CD14-positive monocyte (primary cell): ENCODE results near the gene ABI2. TPM values are rescaled to one million over a fixed set of nuclear protein-coding genes. Genes with fewer than 3 reads are reported as not detected.

ENCODE experiments used
- DNase-seq, 3 donors: peaks; one replicate each; pipeline ENCODE4 v3.0.0-alpha.2; 2011 to 2022
- H2AFZ ChIP-seq: 2 replicates; pipeline ENCODE4 v1.6.0; 2012; ENCODE audit warnings: mild to moderate bottlenecking, low read depth, low read length, inconsistent platforms; ENCODE audit not compliant: insufficient read depth, poor library complexity, severe bottlenecking
- H3K27ac ChIP-seq, 2 donors: 1 replicate in 1 of 2; 2 replicates in 1 of 2; pipeline ENCODE4 v1.5.1; 2012 to 2013; ENCODE audit warnings: low read length in 2 of 2, control low read depth in 1 of 2, inconsistent platforms in 1 of 2, low read depth in 1 of 2, mild to moderate bottlenecking in 1 of 2
- H3K27me3 ChIP-seq, 2 donors: one replicate each; pipeline versions ENCODE4 v1.6.0 to v1.6.1; 2011 to 2013; ENCODE audit warnings: low read length in 2 of 2; ENCODE audit not compliant: control insufficient read depth in 2 of 2, insufficient read depth in 2 of 2
- H3K36me3 ChIP-seq, 2 donors: replicated peaks in 1 of 2; 1 replicate in 1 of 2; 2 replicates in 1 of 2; pipeline versions ENCODE4 v1.5.1 to v1.6.1; 2012 to 2013; ENCODE audit warnings: low read length in 2 of 2, control low read depth in 1 of 2, inconsistent platforms in 1 of 2, mild to moderate bottlenecking in 1 of 2; ENCODE audit not compliant: insufficient read depth in 2 of 2, control insufficient read depth in 1 of 2
- H3K4me1 ChIP-seq, 2 donors: 1 replicate in 1 of 2; 2 replicates in 1 of 2; pipeline versions ENCODE4 v1.5.1 to v1.6.1; 2012 to 2013; ENCODE audit warnings: low read length in 2 of 2, control low read depth in 1 of 2, inconsistent platforms in 1 of 2, mild to moderate bottlenecking in 1 of 2, moderate library complexity in 1 of 2; ENCODE audit not compliant: insufficient read depth in 2 of 2, control insufficient read depth in 1 of 2
- H3K4me2 ChIP-seq: replicated peaks from 2 replicates; pipeline ENCODE3; 2012; ENCODE audit warnings: low read length, moderate library complexity, mild to moderate bottlenecking; ENCODE audit not compliant: poor library complexity, severe bottlenecking; ENCODE audit errors: extremely low read depth
- H3K4me3 ChIP-seq, 3 experiments: fragments of 200-600 bp in 1 of 3; sonication (generic) in 1 of 3; replicated peaks in 1 of 3; 1 replicate in 2 of 3; 2 replicates in 1 of 3; pipeline ENCODE4 v1.5.1; 2011 to 2013; ENCODE audit warnings: low read length in 3 of 3, mild to moderate bottlenecking in 3 of 3, control low read depth in 2 of 3, low read depth in 2 of 3, inconsistent platforms in 1 of 3, moderate library complexity in 1 of 3
- H3K79me2 ChIP-seq: 2 replicates; pipeline ENCODE4 v1.6.0; 2012; ENCODE audit warnings: mild to moderate bottlenecking, control low read depth, inconsistent platforms, low read length, moderate library complexity; ENCODE audit not compliant: insufficient read depth
- H3K9ac ChIP-seq: 2 replicates; pipeline ENCODE4 v1.6.0; 2017; ENCODE audit warnings: low read length, mild to moderate bottlenecking; ENCODE audit not compliant: insufficient read depth, poor library complexity, severe bottlenecking
- H3K9me3 ChIP-seq, 2 donors: replicated peaks in 1 of 2; 1 replicate in 1 of 2; 2 replicates in 1 of 2; pipeline versions ENCODE4 v1.5.1 to v1.6.1; 2012 to 2013; ENCODE audit warnings: low read length in 2 of 2, control low read depth in 1 of 2; ENCODE audit not compliant: control insufficient read depth in 1 of 2, insufficient read depth in 1 of 2
- H4K20me1 ChIP-seq: 2 replicates; pipeline ENCODE4 v1.6.0; 2012; ENCODE audit warnings: mild to moderate bottlenecking, low read length, control low read depth, moderate library complexity; ENCODE audit not compliant: insufficient read depth
- H3K27ac Mint-ChIP-seq, 7 donors: one replicate each; pipeline ENCODE4 v1.8.0; 2020; ENCODE audit warnings: mild to moderate bottlenecking in 7 of 7, mixed read lengths in 7 of 7, moderate library complexity in 6 of 7, inconsistent platforms in 2 of 7
- H3K27me3 Mint-ChIP-seq, 3 donors: one replicate each; pipeline ENCODE4 v1.8.0; 2021 to 2022; ENCODE audit warnings: low read depth in 3 of 3, mild to moderate bottlenecking in 3 of 3, mixed read lengths in 3 of 3, moderate library complexity in 3 of 3, inconsistent platforms in 1 of 3
- H3K36me3 Mint-ChIP-seq, 2 donors: one replicate each; pipeline ENCODE4 v1.8.0; 2020; ENCODE audit warnings: mixed read lengths in 2 of 2, inconsistent platforms in 1 of 2, mild to moderate bottlenecking in 1 of 2
- H3K4me1 Mint-ChIP-seq: one replicate; pipeline ENCODE4 v1.8.0; 2020; ENCODE audit warnings: mild to moderate bottlenecking, mixed read lengths
- H3K4me3 Mint-ChIP-seq, 2 donors: one replicate each; pipeline ENCODE4 v1.8.0; 2020; ENCODE audit warnings: mild to moderate bottlenecking in 2 of 2, mixed read lengths in 2 of 2, moderate library complexity in 1 of 2
- H3K9me3 Mint-ChIP-seq, 7 donors: one replicate each; pipeline ENCODE4 v1.8.0; 2020 to 2022; ENCODE audit warnings: mixed read lengths in 7 of 7, mild to moderate bottlenecking in 6 of 7, moderate library complexity in 6 of 7, inconsistent platforms in 2 of 7
- CTCF ChIP-seq: fragments of 200-600 bp; IDR thresholded peaks from one replicate; pipeline ENCODE4 v1.8.0; 2022; ENCODE audit warnings: antibody characterized with exemption, mild to moderate bottlenecking
- WGBS: methylation state at CpG from one replicate; pipeline ENCODE4 v1.1.5; 2013; ENCODE audit warnings: missing lambda C conversion rate; ENCODE audit not compliant: insufficient coverage; 5-methylcytosine and 5-hydroxymethylcytosine counted together
- intact Hi-C, 2 donors: fragments of 100-400 bp; cut with micrococcal nuclease; formaldehyde crosslinking; loops; one replicate each; pipeline versions ENCODE4 v1.15.0 to v1.15.1; 2023
- polyA plus RNA-seq, 3 donors: library from polyadenylated mRNA; depleted of rRNA in 1 of 3; unstranded in 2 of 3; stranded (reverse) in 1 of 3; fragments of 300-500 nt in 2 of 3; fragments of >200 nt in 1 of 3; fragmentation: Illumina TruSeq in 2 of 3; gene quantifications; 1 replicate in 2 of 3; 2 replicates in 1 of 3; pipeline ENCODE4 v1.2.3, GENCODE V29; 2012 to 2021

Gene ABI2
- polyA plus RNA-seq, 3 donors = 6.1 to 9.2 (median 7.1) TPM

DNA sequence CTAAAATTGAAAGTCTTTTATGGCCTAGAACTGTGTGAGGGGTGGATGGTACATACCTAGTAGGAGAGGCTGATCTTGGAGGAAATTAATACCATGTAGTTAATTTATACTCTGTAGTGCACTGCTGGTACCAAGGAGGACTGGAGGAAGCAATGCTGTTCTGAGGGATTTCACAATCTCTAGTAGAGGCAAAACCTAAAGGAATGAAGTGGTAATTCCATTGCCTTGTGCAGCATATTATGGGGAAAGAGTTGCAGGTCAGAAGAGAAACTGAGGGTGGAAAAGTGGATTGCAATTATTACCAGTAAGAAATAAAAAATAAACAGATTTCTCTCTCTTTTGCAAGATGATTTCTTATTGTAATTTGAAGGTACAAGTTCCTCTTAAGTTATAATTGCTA lies 2.2 kb downstream of the ABI2 start:
- no peak for DNase-seq
- H3K4me1 Mint-ChIP-seq = peaks cover 18% of the 10 kb centered on the region
- no peak for TF ChIP-seq CTCF
- intact Hi-C loops = no loop called here
- no peaks in the 10 kb centered on the region for H4K20me1 ChIP-seq
- H3K4me2 ChIP-seq = no peak overlapping the region
- H3K4me3 ChIP-seq = no peak overlapping the region
- H3K9ac ChIP-seq = no peak overlapping the region
- no peak overlapping the region for H3K27ac ChIP-seq
- H3K27ac Mint-ChIP-seq = no peak overlapping the region
- peaks cover 7 to 12% (median 9%) of the 10 kb centered on the region in 3 donors for H3K27me3 Mint-ChIP-seq
- H2AFZ ChIP-seq = no peak overlapping the region
- H3K4me1 ChIP-seq = peaks cover 13 to 19% of the 10 kb centered on the region in 2 donors
- no peak overlapping the region for H3K4me3 Mint-ChIP-seq
- H3K79me2 ChIP-seq = no peaks in the 10 kb centered on the region
- no peaks in the 10 kb centered on the region for H3K36me3 ChIP-seq
- H3K9me3 Mint-ChIP-seq = peaks cover 0 to 2% (median 0%) of the 10 kb centered on the region in 7 donors
- peaks cover 0 to 2% of the 10 kb centered on the region in 2 donors for H3K36me3 Mint-ChIP-seq
- H3K9me3 ChIP-seq = no peaks in the 10 kb centered on the region
- H3K27me3 ChIP-seq = no peaks in the 10 kb centered on the region

DNA sequence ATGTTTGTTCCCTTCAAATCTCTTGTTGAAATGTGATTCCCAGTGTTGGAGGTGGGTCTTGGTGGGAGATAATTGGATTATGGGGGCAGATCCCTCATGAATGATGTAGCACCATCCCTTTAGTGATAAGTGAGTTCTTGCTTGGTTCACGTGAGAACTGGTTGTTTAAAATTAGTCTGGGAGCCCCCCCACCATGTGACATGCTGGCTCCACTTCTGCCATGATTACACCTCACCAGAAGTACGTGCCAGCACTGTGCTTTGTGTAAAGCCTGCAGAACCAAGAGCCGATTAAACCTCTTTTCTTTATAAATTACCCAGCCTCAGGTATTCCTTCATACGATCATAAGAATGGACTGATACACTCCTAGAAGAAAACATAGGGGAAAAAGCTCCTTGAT lies 10.1 kb downstream of the ABI2 start:
- no peaks in the 10 kb centered on the region for H3K27me3 ChIP-seq
- H3K9ac ChIP-seq = no peak overlapping the region
- peak overlapping the region in 1 of 7 donors; percentile 59 for H3K27ac Mint-ChIP-seq
- peaks cover 0 to 2% (median 2%) of the 10 kb centered on the region in 3 donors for H3K27me3 Mint-ChIP-seq
- no peak for DNase-seq
- H3K4me1 ChIP-seq = no peaks in the 10 kb centered on the region
- no peaks in the 10 kb centered on the region for H3K9me3 ChIP-seq
- H3K4me3 ChIP-seq = no peak overlapping the region
- no peak overlapping the region for H3K27ac ChIP-seq
- H3K36me3 ChIP-seq = no peaks in the 10 kb centered on the region
- H3K36me3 Mint-ChIP-seq = peaks cover 0 to 3% of the 10 kb centered on the region in 2 donors
- H4K20me1 ChIP-seq = no peaks in the 10 kb centered on the region
- no peak for TF ChIP-seq CTCF
- H3K9me3 Mint-ChIP-seq = no peaks in the 10 kb centered on the region
- WGBS = no CpG with 5 or more reads among the region's 4 CpGs
- H3K4me1 Mint-ChIP-seq = no peaks in the 10 kb centered on the region
- intact Hi-C loops = no loop called here
- H3K79me2 ChIP-seq = no peaks in the 10 kb centered on the region
- no peak overlapping the region for H3K4me2 ChIP-seq
- no peak overlapping the region for H2AFZ ChIP-seq
- no peak overlapping the region for H3K4me3 Mint-ChIP-seq
